ENCODE measurements around the gene RAB44. TPM values are rescaled to one million over a fixed set of nuclear protein-coding genes. Genes with fewer than 3 reads are reported as not detected.

Gene RAB44
- total and polyA plus RNA-seq, 2 of the 4 experiments (the other 2 are of a cell fraction) = 0.03 TPM; not detected in 1

GRCh38 chr6:36703982-36704381, 6.4 kb downstream of the RAB44 start:
- BruUV-seq (replicated peaks) = no TSS peak
- no peaks in the 10 kb centered on the region for H3K9me3 ChIP-seq (ENCODE audit: control insufficient read depth, insufficient read depth, low read length)
- no peak for DNase-seq
- no peak overlapping the region for H4K91ac ChIP-seq (ENCODE audit: insufficient read depth, low read depth, low read length)
- intact Hi-C loops (cut with micrococcal nuclease) (no loop called here), in situ Hi-C loops (cut with MboI; ENCODE audit: low sequenced_read_pairs) (loop anchor here (5.0 kb wide), 1 partner anchor 48 kb away; no protein-coding TSS in a partner anchor), dilution Hi-C loops (cut with HindIII; ENCODE audit: low sequenced_read_pairs, unreplicated experiment) (no loop called here)
- ChIA-PET CTCF (no interaction called here), POLR2A (ENCODE audit: unreplicated experiment) (no interaction called here)
- H4K5ac ChIP-seq (ENCODE audit: low read depth, low read length) = no peak overlapping the region
- no peaks in the 10 kb centered on the region for H3K4me1 ChIP-seq (ENCODE audit: control insufficient read depth, insufficient read depth, low read length)
- no peaks in the 10 kb centered on the region for H3K36me3 ChIP-seq (ENCODE audit: control insufficient read depth, insufficient read depth, low read length)
- no peak overlapping the region for H2BK120ac ChIP-seq (ENCODE audit: low read depth, low read length)
- 95% methylated on average over 8 of the region's 18 CpGs; no CpG with 5 or more reads in 1 of the 2 experiments for WGBS, 2 experiments (ENCODE audit: extremely low coverage in 2 of 2, insufficient read length in 1 of 2)
- H2AK9ac ChIP-seq (replicated peaks; ENCODE audit: low read depth, low read length, poor library complexity) = no peak overlapping the region
- no peak overlapping the region for H2AFZ ChIP-seq (replicated peaks; ENCODE audit: low read length, poor library complexity)
- H2BK5ac ChIP-seq (ENCODE audit: low read depth, low read length, poor library complexity, severe bottlenecking) = no peak overlapping the region
- no peak overlapping the region for H2BK20ac ChIP-seq (ENCODE audit: low read depth, low read length)
- H3K27ac ChIP-seq (ENCODE audit: insufficient read depth, low read length) = no peak overlapping the region
- no peak overlapping the region for H2BK15ac ChIP-seq (ENCODE audit: low read depth, low read length)
- H3K9me1 ChIP-seq (ENCODE audit: insufficient read depth, low read length) = peaks cover 3% of the 10 kb centered on the region; the same call in 1 of the 2 replicates
- H3K4me3 ChIP-seq (ENCODE audit: insufficient read depth, low read depth, low read length) = no peak overlapping the region
- no peaks in the 10 kb centered on the region for H3K79me1 ChIP-seq (ENCODE audit: low read depth in 1 of 2, low read length in 2 of 2)
- H3K23ac ChIP-seq (ENCODE audit: low read depth, low read length) = no peak overlapping the region
- TF ChIP-seq CHD1 (IDR thresholded peaks at IDR 0.05; ENCODE audit: low read depth, low read length) = no peak
- TF ChIP-seq USF2 (IDR thresholded peaks at IDR 0.05; ENCODE audit: low read depth, low read length) = no peak
- no peak for TF ChIP-seq BHLHE40 (IDR thresholded peaks at IDR 0.05; ENCODE audit: low read depth, low read length)
- TF ChIP-seq, protein P1, sequence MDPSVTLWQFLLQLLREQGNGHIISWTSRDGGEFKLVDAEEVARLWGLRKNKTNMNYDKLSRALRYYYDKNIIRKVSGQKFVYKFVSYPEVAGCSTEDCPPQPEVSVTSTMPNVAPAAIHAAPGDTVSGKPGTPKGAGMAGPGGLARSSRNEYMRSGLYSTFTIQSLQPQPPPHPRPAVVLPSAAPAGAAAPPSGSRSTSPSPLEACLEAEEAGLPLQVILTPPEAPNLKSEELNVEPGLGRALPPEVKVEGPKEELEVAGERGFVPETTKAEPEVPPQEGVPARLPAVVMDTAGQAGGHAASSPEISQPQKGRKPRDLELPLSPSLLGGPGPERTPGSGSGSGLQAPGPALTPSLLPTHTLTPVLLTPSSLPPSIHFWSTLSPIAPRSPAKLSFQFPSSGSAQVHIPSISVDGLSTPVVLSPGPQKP (IDR thresholded peaks at IDR 0.05; ENCODE audit: borderline replicate concordance, low read depth, low read length) = no peak
- TF ChIP-seq MXI1 (IDR thresholded peaks at IDR 0.05; ENCODE audit: borderline replicate concordance, low read depth, low read length) = no peak
- no peak for TF ChIP-seq CEBPB (IDR thresholded peaks at IDR 0.05; ENCODE audit: low read depth, low read length)
- no peak for TF ChIP-seq SMC3 (IDR thresholded peaks at IDR 0.05; ENCODE audit: low read depth, low read length)
- no peak for TF ChIP-seq POLR2A (IDR thresholded peaks at IDR 0.05; ENCODE audit: low read depth, low read length)
- TF ChIP-seq RAD21 (IDR thresholded peaks at IDR 0.05; ENCODE audit: low read length) = no peak
- no peak for TF ChIP-seq FOS (IDR thresholded peaks at IDR 0.05; ENCODE audit: low read depth, low read length)
- no peak for TF ChIP-seq NFE2L2 (IDR thresholded peaks at IDR 0.05; ENCODE audit: low read depth, low read length)
- TF ChIP-seq MAZ (IDR thresholded peaks at IDR 0.05; ENCODE audit: borderline replicate concordance, low read depth, low read length) = no peak
- no peak for TF ChIP-seq RFX5 (IDR thresholded peaks at IDR 0.05; ENCODE audit: low read depth, low read length)
- TF ChIP-seq CTCF (conservative IDR thresholded peaks at IDR 0.05; ENCODE audit: low read depth, low read length) = no peak
- TF ChIP-seq RCOR1 (IDR thresholded peaks at IDR 0.05; ENCODE audit: insufficient replicate concordance, low read length) = no peak
- no peak for TF ChIP-seq MAFK (IDR thresholded peaks at IDR 0.05; ENCODE audit: low read depth, low read length)
- H3K14ac ChIP-seq (replicated peaks; ENCODE audit: low read depth, low read length) = no peak overlapping the region
- H4K20me1 ChIP-seq (ENCODE audit: insufficient read depth, low read length) = no peaks in the 10 kb centered on the region
- H2AK5ac ChIP-seq (ENCODE audit: low read depth, low read length) = no peak overlapping the region
- H4K8ac ChIP-seq (ENCODE audit: low read depth in 2 of 2, low read length in 2 of 2) = no peak overlapping the region
- no peak overlapping the region for H3K18ac ChIP-seq (ENCODE audit: low read depth, low read length)
- no peak for ATAC-seq (ENCODE audit: low read depth)
- H3K4ac ChIP-seq (ENCODE audit: low read depth, low read length) = no peak overlapping the region
- H3K56ac ChIP-seq (ENCODE audit: extremely low read depth, insufficient read depth, low read length) = no peak overlapping the region
- no peak overlapping the region for H3K4me2 ChIP-seq (ENCODE audit: low read depth, low read length)
- H3K27me3 ChIP-seq (ENCODE audit: control insufficient read depth, insufficient read depth, low read length) = peaks cover 23% of the 10 kb centered on the region
- no peak overlapping the region for H3K9ac ChIP-seq (ENCODE audit: low read depth, low read length)

Data from IMR-90 (cell line).